ENCODE measurements around the gene DIDO1.

Gene DIDO1

DNA sequence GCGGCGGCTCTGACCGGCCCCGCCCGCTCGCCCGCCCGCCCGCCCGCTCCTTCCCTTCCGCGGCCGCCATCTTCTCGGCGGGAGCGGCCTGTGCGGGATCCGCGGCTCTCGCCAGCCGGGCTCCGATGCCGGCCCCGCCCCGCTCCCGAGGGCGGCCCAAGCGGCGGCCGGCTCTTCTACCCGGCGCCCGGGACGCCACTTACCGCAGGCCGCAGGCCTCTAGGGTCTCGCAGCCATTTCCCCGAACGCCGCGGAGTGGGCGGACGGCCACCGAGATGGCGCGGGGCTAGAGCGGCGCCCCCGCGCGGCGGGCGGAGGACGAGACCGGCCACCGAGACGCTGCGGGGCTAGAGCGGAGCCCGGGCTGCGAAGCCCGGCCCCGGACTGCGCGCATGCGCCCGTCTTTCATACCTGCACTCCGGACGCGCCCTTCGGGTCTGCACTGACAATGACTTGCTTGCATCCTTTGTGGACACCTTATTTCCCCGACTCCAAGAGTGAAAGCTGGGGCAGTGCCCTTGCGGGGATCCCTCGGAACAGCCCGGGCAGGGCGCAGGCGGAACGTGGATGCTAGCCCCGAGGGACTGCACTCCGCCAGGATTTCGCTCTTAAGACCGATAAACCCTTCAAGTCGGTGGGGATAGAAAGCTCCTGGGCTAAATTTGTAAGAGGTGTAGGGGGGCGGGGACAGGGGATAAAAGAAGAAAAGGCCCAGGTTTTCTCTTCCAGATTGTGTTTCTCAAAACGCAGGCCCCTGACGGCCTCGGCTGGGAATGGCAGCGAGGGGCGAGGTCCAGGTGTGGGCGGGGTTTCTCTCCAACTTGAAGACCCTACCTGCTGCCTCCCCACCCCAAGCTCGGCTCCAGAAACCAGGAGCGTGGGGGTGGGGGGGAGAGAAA, at the start of gene DIDO1:
DIDO1 (minus strand) TSS at position 277 of the 899 bp plus-strand sequence.
- peak; percentile 79 for DNase-seq (ENCODE audit: low read depth)

DNA sequence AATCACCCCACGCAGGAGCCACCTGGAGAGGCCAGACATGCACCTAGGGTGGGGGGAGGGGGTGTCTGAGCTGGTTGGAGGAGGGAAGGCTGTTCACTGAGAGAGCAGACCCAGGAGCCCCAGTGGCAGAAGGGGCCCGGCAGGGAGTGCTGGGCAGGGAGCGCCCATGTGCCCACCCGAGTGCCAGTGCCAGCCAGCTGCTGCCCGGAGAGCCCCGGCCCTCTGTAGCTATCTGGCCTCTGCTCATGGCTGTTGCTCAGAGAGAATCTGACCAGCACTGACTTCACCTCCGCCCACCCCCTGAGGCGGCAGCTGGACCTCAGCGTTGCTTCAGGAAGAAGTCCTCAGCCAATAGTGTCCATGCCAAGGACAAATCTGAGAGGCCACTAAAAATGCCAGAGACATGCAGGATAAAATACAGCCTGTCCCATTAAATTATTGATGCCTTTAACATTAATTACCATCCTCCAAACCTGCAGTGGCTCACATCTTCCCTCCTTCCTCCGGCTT, 49.0 kb upstream of the DIDO1 start:
- DNase-seq (ENCODE audit: low read depth), result no peak

DNA sequence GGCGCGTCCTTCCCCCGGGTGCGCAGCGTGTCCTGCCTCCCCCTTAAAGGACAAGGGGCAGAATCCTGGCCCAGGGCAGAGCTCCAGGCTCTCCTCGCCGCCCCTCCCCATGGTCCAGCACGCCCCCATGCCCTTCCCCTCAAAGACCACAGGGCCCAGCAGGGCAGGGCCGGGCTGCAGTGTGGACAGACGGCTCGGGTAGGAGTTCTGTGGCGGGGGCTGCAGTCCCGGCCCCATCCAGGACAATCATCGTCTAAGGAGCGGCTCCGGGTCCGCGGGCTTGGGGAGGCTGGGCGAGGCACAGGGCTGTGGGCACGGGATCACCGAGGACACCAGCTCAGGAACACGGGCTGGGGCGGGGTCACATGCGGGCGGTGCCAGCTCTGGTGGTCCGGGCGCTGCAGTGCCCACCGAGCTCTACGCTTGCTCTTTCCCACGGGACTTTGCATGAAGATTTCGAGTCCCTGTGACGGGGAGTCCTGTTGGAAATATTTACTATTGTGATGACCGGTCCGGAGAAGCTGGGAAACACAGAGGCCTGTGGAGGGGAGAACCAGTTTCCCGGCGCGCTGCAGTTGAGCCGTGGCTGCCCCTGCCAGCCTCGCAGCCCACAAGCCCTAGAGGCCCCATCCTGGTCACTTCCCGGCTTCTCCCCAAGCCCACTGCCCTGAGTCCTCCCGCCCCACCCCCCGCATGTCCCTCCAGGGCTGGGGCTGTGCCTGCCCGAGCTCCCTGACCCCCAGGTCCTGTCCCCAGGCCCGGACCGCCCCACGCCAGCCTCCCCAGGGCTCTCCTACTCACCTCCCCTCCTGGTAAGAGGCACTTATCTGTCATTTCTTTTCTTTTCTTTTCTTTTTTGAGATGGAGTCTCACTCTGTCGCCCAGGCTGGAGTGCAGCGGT, 46.8 kb upstream of the DIDO1 start:
- DNase-seq (ENCODE audit: low read depth), result no peak

DNA sequence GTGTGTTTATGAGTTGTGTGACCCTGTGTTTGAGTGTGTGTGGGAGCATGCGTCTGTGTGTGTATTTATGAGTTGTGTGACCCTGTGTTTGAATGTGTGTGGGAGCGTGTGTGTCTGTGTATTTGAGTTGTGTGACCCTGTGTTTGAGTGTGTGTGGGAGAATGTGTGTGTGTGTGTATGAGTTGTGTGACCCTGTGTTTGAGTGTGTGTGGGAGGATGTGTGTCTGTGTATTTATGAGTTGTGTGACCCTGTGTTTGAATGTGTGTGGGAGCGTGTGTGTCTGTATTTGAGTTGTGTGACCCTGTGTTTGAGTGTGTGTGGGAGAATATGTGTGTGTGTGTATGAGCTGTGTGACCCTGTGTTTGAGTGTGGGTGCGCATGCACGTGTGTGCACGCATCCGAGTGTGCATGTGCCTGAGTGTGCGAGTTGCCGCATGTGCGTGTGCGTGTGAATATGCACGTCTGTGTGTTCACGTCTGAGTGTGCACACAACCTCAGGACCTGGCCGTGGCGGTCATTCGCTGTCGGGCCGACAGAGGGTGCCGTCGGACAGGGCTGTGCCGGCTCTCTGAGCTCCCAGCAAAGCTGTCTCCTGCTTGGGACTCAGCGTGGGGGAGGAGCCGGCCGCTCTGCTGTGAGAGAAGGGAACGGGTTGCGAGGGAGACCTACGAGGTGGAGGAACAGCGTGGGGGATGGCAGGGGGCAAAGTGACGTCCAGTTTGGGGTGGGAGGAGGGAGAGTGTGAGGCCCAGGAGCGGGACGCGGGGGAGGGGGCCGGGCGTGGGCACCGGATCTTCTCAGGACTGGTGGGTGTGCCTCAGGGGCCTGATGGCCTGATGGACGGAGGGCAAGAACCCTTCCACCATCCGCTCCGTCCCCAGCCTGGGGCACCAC, 45.9 kb upstream of the DIDO1 start:
- peak; percentile 62 for DNase-seq (ENCODE audit: low read depth)

DNA sequence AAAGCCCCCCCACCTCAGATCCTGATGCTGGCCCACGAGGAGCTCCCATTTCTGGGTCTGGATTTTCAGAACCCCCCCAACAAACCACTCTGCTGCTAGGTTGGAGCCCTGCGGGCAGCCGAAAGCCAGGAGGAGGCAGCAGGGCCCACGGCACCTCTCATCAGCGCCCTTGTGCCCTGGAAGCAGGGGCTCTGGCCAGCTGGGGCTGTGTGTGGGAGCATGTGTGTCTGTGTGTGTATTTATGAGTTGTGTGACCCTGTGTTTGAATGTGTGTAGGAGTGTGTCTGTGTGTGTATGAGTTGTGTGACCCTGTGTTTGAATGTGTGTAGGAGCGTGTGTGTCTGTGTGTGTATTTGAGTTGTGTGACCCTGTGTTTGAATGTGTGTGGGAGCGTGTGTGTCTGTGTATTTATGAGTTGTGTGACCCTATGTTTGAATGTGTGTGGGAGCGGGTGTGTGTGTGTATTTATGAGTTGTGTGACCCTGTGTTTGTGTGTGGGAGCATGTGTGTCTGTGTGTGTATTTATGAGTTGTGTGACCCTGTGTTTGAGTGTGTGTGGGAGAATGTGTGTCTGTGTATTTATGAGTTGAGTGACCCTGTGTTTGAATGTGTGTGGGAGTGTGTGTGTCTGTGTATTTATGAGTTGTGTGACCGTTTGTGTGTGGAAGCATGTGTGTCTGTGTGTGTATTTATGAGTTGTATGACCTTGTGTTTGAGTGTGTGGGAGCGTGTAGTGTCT, 45.1 kb upstream of the DIDO1 start:
- DNase-seq (ENCODE audit: low read depth), result no peak

DNA sequence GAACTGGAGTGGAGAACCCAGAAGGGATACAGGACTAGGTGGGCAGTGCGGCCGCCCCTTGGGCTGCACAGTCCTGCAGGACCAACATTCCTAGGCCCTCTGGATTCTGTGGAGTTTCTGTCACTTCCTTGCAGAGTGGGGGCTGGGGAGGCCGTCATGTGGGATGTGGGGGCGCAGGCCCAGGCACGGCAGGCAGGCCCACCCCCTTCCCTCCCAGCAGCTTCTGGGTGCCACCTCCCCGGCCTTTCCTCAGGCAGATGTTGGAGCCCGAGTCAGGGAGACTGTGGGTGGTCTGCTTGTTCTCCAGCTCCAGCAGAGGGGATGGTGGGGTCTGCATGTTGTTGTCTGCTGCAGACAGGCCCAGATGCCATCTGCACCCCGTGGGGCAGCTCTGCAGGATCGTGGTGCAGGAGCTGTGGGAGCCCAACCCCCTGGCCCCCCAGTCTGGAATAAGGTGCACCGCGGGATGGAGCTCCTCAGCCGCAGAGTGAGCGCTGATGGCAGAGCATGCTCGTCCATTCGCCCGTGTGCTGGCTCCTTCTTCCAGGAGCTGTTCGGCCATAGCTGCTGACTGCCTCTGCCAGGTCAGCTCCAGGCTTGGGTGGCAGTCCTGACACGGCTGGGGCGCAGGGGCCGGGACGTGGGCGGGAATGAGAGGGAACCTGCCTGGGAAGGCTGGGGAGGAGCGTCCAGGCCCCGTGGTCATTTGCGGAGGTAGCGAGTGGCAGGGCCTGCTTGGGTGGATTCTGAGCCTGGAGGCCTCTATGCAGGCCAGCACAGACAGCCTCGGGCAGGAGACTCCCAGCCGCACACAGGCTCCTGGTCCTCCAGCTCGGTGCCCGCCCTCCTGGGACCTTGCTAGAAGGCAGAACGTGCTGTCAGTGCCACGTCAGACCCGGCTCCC, 44.3 kb upstream of the DIDO1 start:
- DNase-seq (ENCODE audit: low read depth), result no peak

DNA sequence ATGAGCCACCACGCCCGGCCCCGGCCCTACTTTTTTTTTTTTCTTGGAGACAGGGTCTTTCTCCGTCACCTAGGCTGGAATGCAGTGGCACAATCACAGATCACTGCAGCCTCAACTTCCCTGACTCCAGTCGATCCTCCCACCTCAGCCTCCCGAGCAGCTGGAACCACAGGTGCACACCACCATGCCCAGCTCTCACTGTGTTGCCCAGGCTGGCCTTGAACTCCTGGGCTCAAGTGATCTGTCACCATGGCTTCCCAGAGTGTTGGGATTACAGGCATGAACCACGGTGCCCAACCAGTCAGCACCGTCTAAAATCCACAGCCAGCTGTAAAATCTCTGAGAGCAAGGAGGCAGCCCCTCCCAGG, 43.6 kb upstream of the DIDO1 start:
- no peak for DNase-seq (ENCODE audit: low read depth)

DNA sequence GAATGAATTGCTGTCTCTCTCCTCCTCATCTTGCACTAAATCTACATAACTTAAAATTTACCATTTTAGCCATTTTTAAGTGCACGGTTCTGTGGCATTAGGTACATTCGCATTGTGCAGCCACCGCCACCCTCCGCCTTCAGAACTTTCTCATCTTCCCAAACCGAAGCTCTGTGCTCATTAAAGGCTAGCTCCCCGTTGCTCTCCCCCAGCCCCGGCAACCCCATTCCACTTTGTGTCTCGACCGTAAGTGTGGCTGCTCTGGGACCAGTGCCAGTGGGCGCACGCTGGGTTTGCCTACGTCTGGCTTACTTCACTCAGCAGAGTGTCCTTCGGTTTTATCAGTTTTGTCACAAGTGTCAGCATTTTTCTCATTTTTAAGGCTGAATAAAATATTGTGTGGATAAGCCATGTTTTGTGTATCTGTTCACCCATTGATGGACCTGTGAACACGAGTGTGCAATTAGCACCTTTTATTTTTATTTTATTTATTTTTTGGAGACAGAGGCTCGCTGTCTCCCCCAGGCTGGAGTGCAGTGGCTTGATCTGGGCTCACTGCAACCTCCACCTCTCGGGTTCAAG, 43.0 kb upstream of the DIDO1 start:
- DNase-seq (ENCODE audit: low read depth), result no peak

DNA sequence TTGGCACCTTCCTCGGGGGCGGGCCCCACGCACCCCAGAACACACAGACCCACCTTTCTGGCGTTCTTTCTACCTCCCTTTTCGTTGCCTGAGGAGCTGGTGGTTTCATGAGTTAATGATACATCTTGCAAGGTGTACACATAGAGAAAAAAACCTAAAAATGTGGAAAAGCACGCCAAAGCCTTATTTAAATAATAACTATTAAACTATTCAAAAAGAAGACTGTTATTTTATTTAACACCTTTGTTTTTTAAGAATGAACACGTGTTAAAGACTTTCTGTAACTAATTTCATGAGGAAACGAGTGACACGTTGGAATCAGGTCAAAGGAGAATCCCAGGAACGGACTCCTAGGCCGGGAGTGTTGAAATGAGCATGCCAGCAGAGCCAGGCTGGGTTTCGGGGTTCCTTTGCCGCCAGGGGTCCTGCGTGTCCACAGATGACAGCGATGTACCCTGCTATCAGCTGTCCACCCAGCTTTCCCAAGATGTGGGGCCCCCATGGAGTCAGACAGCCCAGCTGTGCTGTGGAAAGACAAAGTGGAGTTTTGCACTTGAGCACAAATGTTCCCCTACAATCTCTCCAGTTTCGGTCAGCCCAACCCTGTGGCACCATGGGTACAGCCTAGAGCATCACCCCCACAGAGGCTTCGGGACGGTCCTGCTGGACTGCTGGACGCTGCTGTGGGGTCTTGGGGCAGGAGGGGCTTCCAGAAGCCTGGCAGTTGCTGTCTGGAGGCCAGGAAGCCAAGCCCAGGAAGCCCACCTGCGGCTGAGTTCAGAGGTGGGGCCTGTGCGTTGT, 42.3 kb upstream of the DIDO1 start:
- DNase-seq (ENCODE audit: low read depth), result no peak

DNA sequence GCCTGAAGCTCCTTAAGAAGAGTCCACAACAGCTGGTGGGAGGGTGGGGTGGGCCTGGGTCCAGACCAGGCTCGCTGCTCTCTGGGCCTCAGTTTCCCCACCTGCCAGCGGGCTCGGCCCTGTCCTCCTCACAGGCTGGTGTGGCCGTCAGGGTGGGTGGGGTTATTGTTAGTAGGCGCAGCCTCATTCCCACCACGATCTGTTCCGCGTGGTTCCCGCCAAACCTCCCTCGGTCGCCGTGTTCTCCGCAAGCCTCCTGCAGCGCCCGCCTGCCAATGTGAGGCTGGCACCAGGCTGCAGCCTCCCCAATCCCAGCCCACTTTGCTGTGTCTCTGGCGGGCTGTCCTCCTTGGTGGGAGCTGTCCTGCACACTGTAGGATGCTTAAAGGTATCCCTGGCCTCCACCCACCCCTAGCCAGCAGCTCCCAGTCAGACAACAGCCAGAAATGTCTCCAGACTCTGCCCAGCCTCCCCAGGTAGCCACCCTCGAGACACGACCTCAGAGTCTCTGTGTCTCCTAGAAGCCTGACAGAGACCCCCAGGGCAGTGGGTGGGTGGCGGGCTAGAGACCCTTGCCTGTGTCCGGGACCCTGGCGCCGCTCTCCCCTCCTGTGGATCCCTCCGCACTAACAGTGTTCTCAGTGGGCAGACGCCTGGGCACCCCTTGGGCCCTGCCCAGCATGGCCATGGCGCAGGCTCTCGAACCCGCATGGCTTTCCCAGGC, 41.5 kb upstream of the DIDO1 start:
- no peak for DNase-seq (ENCODE audit: low read depth)

DNA sequence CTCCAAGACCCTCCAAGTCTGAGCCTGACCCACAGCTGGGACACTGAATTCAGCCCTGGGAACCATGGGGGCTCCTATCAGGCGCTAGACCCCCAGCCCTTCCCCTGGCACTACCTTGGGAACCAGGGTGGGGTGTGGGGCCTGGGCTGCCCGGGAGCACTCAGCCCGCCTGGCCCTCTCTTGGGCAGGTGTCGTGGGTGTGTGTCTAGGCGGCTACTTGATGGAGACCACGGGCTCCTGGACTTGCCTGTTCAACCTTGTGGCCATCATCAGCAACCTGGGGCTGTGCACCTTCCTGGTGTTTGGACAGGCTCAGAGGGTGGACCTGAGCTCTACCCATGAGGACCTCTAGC, 40.8 kb upstream of the DIDO1 start:
- no peak for DNase-seq (ENCODE audit: low read depth)

DNA sequence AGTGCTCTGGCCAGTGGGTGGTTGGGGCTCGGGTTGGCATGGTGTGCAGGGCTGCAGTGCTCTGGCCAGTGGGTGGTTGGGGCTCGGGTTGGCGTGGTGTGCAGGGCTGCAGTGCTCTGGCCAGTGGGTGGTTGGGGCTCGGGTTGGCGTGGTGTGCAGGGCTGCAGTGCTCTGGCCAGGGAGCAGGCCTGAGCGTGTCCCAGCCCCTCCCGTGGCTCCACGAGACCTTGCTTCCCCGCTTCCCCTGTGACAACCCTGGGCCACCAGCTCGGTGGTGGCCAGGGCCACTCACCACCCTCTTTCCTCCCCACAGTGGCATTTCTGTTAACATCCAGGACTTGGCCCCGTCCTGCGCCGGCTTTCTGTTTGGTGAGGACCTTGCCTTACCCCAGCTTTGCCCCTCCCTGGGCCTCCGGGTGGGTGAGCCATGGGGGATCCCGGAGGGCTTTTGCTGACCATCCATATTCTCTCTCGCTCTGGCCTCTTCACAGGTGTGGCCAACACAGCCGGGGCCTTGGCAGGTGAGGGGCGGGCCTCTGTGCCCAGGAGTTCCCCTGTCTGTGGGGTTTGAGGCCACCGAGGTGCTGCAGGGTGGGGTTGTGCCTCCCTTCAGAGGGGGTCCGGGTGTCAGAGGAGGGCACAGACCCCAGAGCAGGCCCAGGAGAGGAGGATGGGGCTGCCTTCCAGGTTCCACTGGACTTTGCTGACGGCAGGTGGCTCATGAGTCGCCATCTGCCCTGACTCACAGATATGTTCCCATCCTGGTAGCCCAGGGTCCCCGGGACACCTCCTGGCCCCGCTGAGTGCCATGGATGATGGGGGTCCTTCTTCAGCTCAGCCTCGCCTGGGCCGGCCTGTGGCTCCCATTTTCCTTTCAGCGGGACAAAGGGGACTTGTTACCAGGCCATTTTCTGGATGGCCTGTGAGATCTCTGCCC, 40.2 kb upstream of the DIDO1 start:
- no peak for DNase-seq (ENCODE audit: low read depth)

DNA sequence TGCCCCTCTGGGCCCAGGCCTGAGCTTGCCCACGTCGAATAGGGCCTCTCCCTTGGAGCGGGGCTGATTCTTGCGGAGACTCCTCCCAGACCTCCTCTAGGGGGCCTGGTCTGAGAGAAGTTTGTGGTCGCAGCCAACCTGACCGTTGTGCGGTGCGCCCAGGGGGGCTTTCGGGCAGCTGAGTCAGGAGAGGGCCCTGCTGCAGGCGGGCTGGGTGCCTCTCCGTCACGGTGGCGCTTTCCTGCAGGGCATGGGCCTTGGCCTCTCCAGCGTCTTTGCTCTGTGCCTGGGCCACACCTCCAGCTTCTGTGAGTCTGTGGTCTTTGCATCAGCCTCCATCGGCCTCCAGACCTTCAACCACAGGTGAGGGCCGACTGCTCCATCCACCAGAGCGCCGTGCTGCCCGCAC, 39.1 kb upstream of the DIDO1 start:
- DNase-seq (ENCODE audit: low read depth), result no peak

DNA sequence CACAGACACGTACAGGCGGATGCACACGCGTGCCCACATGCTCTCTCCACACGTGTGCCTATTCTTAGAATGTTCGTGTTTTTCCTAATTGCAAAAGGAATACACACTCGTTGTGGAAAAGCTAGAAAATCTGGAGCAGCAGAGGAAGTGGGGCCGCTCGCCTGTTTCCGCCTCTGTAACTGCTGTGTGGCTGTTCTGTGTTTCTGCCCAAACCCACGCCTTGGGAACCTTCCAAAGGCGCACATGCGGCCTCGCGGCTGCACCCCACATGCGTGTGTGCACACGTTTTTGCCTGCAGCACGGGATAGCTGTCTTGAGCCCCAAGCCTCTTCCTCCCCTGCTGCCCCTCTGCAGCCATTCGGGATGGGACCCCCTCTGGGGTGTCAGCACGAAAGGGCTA, 38.4 kb upstream of the DIDO1 start:
- no peak for DNase-seq (ENCODE audit: low read depth)

DNA sequence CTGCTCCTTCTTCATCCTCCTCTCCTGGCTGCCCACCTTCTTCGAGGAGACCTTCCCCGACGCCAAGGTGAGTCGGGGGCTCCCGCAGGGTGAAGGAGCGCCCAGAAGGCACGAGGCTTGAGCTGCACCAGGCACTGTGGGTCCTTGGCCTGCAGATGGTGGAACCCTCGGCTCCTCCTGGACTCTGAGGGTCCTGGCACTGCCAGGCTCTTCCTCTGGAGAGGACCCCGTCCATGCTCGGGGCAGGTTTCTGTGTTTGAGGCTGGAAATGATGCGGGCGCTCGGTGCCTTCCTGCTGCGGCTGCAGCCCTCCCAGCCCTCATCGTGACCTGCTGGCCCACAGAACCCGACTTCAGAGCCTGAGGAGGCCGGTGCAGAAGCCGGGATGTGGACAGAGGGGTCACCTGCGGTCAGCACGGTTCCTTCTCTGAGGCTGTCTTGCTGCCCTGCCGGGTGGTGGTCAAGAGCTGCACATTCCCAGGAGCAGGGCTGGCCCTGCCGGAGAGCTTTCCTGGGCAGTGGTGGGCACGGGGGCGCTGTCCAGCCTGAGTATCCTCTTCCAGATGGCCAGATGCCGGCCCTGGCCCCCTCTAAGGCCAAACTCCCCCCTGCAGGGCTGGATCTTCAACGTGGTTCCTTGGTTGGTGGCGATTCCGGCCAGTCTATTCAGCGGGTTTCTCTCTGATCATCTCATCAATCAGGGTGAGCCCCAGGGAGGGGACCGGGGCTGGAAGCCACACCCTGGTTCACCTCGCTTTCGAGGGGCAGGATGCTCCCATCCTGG, 37.5 kb upstream of the DIDO1 start:
- DNase-seq (ENCODE audit: low read depth), result no peak

DNA sequence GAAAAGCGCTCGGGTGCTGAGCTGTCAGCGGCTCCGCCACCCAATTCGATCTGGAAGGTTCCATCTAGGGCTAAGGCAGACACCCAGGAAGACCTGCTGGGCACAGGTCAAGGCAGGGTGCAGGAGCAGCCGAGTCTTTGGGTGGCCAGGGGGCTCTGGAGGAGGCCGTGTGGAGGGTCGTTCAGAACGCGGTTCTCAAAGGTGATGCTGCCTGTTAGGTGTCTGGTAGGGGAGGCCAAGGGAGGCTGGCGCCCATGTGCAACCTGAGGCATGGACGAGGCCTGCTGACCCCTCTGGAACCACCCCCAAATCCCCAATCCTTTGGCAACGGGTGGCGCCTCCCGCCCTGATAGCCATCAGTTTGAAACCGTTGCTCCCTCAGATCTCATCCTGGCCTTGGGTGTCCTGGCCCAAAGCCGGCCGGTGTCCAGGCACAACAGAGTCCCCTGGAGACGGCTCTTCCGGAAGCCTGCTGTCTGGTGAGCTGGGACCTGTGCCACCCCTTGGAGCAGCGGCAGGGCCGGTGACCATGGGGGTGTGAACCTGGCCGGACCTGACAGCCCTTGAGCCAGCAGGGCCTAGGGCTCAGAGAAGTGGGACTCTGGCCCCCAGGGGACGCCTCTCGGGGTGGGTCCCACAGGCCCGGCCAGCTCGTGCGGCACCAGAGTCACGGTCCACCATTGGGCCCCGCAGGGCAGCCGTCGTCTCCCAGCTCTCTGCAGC, 36.7 kb upstream of the DIDO1 start:
- DNase-seq (ENCODE audit: low read depth), result no peak
